Caki2 (cell line): ENCODE measurements around the gene LRRC75B. TPM values are rescaled to one million over a fixed set of nuclear protein-coding genes. Genes with fewer than 3 reads are reported as not detected.

ENCODE experiments used
- DNase-seq: peaks from one replicate; pipeline ENCODE4 v3.0.0-alpha.2; 2015; ENCODE audit warnings: low read depth
- in situ Hi-C: cut with HindIII; loops from 2 replicates; pipeline ENCODE4 v1.10.0; 2016; ENCODE audit warnings: low sequenced_read_pairs, low pct_unique_long_range_greater_than_20kb, mixed read lengths
- total RNA-seq: library from RNA; depleted of rRNA; stranded (reverse); fragments of >200 nt; shearing (Covaris generic); gene quantifications from 2 replicates; pipeline ENCODE4 v1.2.3, GENCODE V29; 2014; ENCODE audit warnings: low replicate concordance; rRNA removed

LRRC75B gene
- total RNA-seq, 1 experiment from 2014 or later = 19.3 TPM

DNA sequence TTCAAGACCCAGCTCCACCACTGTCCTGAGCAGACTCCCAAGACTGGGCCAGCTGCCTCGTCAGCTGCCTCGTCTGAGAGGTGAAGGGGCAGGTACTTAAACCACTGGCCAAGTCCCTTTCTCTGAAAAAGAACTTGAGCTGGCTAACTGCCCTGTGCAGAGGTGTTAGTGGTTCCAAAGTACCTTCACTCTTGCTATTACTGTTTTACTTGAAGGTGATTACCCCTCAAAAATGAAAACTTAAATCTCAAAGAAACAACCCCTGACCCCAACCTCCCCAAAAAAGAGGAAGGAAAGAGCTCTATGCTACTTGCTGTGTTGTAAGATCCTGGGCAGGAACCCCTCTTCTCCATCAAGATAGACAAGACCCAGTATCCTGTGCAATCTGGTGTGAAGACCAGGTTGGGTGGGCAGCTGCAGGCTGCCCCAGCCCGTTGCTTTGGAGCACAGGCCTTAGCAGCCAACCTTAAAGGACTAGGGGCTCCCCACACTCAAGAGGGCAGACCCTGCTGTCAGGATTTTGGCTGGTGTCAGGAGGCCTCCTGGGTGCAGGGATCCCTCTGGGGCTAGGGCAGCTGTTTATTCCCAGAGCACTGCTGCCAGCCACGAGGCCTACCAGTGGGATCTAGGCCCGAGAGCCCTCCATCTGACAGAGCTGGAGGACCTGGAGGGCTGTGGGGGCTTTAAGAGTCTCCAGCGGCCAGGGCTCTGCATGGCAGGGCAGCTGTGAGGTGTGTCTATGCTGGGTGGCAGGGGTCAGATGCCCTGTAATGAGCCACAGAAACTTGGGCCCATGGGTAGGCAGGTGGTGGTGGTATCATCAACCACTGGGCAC lies 51.0 kb downstream of the LRRC75B start:
- in situ Hi-C loops = no loop called here
- no peak for DNase-seq

DNA sequence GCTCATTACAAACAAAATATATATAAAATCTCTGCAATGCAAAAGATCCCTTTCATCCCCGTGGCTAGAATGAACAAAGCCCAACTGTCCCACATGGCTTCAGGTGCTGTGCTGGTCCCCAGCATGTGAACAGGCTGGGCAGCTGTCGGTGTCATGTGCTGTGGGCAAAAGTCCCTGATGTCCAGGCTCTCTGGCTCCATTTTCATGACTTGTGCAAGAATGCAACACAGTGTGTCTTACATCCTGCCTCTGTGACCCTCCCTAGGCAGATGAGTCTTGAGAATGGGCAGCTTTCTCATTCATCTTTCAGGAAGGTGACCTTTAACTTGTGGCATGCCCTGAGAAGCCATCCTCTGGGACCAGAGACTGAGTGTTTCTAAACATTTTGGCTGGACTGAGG lies 52.4 kb downstream of the LRRC75B start:
- in situ Hi-C loops = no loop called here

DNA sequence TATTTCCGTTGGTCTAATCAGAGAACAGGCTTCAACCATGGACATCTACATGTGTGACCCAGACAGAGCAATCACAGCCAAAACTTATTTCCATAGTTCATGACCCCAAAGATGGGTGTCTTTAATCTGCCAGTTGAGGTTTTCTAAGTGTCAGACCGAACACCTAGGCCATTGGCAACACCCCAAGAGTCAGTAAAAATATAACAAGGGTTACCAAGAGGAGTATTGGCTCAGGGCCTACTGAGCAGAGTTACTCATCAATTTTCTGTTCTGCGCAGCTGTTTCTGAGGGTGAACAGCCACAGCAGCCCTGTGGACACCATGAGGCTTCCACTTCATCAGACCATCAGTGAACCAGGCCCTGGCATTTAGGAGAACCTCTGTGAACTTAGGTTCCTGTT lies 56.8 kb downstream of the LRRC75B start:
- in situ Hi-C loops = no loop called here
- no peak for DNase-seq

More for the DNA sequence above, 52.4 kb downstream of the LRRC75B start:
- no peak for DNase-seq

Other genes with a start within 250 kb of the LRRC75B start
- gene ADORA2A, start 165.5 kb downstream of the LRRC75B start, total RNA-seq = 6.1 and 15.0 TPM in 2 replicates
- 0.41 TPM in 1 of 2 replicates, not detected in the other for gene UPB1, start 97.7 kb downstream of the LRRC75B start, total RNA-seq
- gene GUCD1, start 37.9 kb downstream of the LRRC75B start, total RNA-seq = 209 and 238 TPM in 2 replicates
- 158 and 182 TPM in 2 replicates for gene SNRPD3, start 37.1 kb downstream of the LRRC75B start, total RNA-seq
- gene GGT1, start 10.1 kb upstream of the LRRC75B start, total RNA-seq = 396 and 486 TPM in 2 replicates
- not detected in 2 replicates for gene PIWIL3, start 181.6 kb upstream of the LRRC75B start, total RNA-seq
- gene SGSM1, start 213.1 kb upstream of the LRRC75B start, total RNA-seq = 0.06 and 0.27 TPM in 2 replicates